Measurements from ENCODE around the gene OSBPL10.

GRCh38 chr3:31770822-31771326 is 210.2 kb downstream of the OSBPL10 start:
- TF ChIP-seq YY1 (IDR thresholded peaks at IDR 0.05; ENCODE audit: low read depth, low read length) (no peak), POLR2AphosphoS5 (IDR thresholded peaks at IDR 0.05; ENCODE audit: low read depth, low read length) (no peak), MAX (IDR thresholded peaks at IDR 0.05) (no peak), MAFK (IDR thresholded peaks at IDR 0.05; ENCODE audit: low read depth, low read length) (no peak), EP300 (IDR thresholded peaks at IDR 0.05; ENCODE audit: borderline replicate concordance in 1 of 2, low read depth in 2 of 2, low read length in 2 of 2) (no peak), POLR2A (IDR thresholded peaks at IDR 0.05; ENCODE audit: control extremely low read depth in 1 of 2, low read depth in 2 of 2, low read length in 2 of 2) (no peak)
- TF ChIP-seq, protein P1, sequence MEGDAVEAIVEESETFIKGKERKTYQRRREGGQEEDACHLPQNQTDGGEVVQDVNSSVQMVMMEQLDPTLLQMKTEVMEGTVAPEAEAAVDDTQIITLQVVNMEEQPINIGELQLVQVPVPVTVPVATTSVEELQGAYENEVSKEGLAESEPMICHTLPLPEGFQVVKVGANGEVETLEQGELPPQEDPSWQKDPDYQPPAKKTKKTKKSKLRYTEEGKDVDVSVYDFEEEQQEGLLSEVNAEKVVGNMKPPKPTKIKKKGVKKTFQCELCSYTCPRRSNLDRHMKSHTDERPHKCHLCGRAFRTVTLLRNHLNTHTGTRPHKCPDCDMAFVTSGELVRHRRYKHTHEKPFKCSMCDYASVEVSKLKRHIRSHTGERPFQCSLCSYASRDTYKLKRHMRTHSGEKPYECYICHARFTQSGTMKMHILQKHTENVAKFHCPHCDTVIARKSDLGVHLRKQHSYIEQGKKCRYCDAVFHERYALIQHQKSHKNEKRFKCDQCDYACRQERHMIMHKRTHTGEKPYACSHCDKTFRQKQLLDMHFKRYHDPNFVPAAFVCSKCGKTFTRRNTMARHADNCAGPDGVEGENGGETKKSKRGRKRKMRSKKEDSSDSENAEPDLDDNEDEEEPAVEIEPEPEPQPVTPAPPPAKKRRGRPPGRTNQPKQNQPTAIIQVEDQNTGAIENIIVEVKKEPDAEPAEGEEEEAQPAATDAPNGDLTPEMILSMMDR (IDR thresholded peaks at IDR 0.05; ENCODE audit: control extremely low read depth in 1 of 3, insufficient read depth in 1 of 3, low read depth in 1 of 3, low read length in 3 of 3) = no peak
